GM12892 (cell line): Measurements from ENCODE around the gene GEMIN4.
"Not testable (repeated sequence)": the region's sequence is repeated elsewhere in the genome, so short reads cannot be mapped to it uniquely, and the experiment has no call there.

ENCODE experiments used
- DNase-seq: peaks from one replicate; pipeline ENCODE4 v3.0.0; 2011; ENCODE audit not compliant: insufficient read length
- FAIRE-seq: peaks from 2 replicates; lab custom pipeline; 2011; peaks lifted over from hg19 to GRCh38; lab: Jason Lieb, UNC
- POLR2A ChIP-seq: IDR thresholded peaks from 2 replicates; pipeline ENCODE4 v1.6.1; 2011; ENCODE audit warnings: low read depth, low read length, control low read depth
- POLR2AphosphoS5 ChIP-seq: IDR thresholded peaks from 2 replicates; pipeline ENCODE4 v1.6.1; 2011; ENCODE audit warnings: low read depth, low read length, control low read depth
- TAF1 ChIP-seq: IDR thresholded peaks from 2 replicates; pipeline ENCODE4 v1.6.1; 2011; ENCODE audit warnings: low read depth, mild to moderate bottlenecking, control low read depth, low read length, borderline replicate concordance

Gene GEMIN4

DNA sequence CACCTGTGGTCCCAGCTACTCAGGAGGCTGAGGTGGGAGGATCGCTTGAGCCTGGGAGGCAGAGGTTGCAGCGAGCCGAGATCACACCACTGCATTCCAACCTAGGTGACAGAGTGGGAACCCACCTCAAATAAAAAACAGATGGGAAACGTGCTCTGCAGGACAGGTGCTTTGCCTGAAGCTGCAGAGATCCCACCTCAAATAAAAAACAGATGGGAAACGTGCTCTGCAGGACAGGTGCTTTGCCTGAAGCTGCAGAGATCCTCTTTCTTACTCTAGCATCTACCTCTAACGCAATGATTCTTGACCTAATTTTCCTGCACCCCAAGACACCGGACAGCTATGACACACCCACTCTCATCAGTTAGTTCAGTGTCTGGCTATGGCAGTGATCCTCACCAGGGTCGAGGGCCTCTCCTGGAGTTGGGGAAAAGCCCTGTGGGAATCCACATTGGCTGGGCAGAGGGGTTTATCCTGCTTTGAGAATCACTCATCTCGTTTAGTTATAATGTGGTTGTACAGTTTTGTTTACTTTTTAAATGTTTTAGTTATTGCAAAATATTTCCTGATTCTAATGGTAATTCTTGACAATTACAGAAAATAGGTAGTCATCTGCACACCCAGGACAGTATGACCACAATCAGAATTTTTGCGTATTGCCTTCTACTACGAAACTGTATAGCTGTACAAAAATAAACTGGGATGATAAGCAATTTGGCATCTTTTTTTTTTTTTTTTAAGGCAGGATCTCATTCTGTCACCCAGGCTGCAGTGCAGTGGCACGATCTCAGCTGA, 48.8 kb downstream of the GEMIN4 start:
- no peak for TF ChIP-seq POLR2A
- no peak for TF ChIP-seq POLR2AphosphoS5
- TF ChIP-seq TAF1 = no peak
- FAIRE-seq (peak; percentile 30), DNase-seq (no peak)

DNA sequence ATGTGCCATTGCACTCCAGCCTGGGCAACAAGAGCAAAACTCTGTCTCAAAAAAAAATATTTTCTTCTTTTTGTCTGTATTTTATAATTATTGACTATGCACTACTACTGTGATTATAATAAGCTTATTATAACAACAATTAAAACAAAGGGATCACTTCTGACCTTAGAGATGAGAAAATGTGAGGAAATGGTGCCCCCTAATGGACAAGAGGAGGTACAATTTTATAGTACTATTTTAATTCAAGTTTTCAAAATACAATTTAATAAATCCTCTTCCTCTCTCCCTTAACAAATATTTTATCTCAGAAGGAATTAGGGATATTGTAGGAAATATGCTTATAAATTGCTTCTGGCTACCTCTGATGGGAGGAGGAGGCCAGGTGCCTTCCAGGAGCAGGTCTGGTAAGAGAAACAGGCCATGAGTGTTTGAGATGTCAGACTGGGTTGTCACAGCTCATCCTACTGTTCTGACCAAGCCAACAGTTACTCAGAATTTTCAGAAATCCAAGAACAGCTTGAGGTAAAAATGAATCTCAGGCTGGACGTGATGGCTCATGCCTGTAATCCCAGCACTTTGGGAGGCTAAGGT, 51.5 kb downstream of the GEMIN4 start:
- TF ChIP-seq POLR2A (no peak), POLR2AphosphoS5 (no peak), TAF1 (no peak)
- peak; percentile 29 for DNase-seq
- no peak for FAIRE-seq

DNA sequence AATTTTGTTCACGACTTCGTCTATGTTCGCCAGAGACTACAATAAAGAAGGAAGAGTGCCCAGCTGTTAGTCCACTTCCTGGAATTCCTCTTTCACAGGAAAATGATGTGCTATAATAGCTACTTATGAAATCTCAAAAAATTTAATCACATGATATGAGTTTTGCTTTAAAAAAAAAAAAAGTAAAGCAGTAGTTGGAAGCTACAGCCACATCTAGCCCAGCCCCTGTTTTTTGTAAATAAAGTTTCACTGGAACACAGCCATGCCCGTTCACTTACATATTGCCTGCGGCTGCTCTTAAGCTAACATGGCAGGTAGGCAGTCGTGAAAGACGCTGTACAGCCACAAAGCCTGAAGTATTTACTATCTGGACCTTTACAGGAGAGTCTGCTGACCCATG, 52.7 kb downstream of the GEMIN4 start:
- TF ChIP-seq POLR2AphosphoS5 (no peak), POLR2A (no peak)
- FAIRE-seq = no peak
- DNase-seq = no peak

DNA sequence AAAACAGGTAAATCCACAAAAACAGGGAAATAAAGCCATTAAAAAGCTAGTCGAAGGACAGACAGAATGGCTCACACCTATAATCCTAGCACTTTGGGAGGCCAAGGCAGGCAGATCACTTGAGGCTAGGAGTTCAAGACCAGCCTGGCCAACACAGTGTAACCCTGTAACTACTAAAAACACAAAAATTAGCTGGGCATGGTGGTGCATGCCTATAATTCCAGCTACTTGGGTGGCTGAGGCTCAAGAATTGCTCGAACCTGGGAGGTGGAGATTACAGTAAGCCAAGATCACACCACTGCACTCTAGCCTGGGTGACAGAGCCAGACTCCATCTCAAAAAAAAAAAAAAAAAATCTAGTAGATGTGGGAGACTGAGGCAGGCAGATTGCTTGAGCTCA, 54.0 kb downstream of the GEMIN4 start:
- DNase-seq, FAIRE-seq: not testable (repeated sequence)

DNA sequence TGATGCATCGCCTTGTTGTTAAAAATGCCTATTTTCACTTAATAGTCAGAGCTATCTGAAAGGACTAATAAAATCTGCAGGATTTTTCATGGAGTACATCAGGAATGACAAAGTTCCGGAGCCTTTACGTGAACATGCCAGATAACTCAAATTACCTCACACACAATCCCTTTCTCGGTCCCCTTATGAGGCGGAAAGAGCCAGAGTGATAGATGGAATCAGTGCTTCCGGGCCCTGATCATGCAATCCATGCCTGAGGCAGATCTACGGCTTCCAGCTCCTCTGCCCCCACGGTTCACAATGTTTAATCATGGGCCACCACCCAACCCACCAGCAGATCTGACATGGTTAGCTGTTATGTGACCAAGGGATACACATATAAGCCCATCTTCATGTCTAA, 54.4 kb downstream of the GEMIN4 start:
- DNase-seq (no peak), FAIRE-seq (no peak)
- TF ChIP-seq POLR2A (no peak), TAF1 (no peak), POLR2AphosphoS5 (no peak)

DNA sequence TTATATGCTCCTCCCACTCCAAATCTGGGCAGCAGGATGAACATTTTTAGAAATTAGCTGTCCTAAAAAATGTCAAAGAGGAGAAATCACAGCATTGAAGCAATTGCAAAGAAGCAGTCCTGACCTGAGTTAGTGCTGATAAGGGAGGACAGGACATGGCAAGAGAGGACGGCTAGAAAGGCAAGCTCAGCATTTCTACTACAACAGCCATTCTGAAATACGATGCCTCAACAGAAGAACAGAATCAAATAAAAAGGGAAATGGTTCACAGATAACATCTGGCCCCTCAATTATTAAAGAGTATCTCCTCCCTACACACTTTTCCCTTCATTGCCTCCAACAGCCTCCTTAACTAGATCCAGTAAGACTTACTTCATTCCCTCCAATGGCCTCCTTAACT, 55.7 kb downstream of the GEMIN4 start:
- DNase-seq (no peak), FAIRE-seq (no peak)
- TF ChIP-seq POLR2A (no peak), POLR2AphosphoS5 (no peak), TAF1 (no peak)
